VCaP (cell line): ENCODE measurements around the gene SAP30L.
A peak's percentile ranks its signal among the peaks of the same experiment; 100 is the strongest.

Source experiments
- H3K27ac ChIP-seq: fragments of 450-650 bp; 2 replicates; pipeline ENCODE4 v1.5.1; 2017
- CTCF ChIP-seq: fragments of 450-650 bp; conservative IDR thresholded peaks from 2 replicates; pipeline ENCODE4 v1.5.1; 2017; ENCODE audit warnings: mild to moderate bottlenecking, moderate library complexity

Gene SAP30L

GRCh38 chr5:154419236-154419635 is 26.6 kb upstream of the SAP30L start:
- no peak for TF ChIP-seq CTCF
- no peak overlapping the region for H3K27ac ChIP-seq

DNA sequence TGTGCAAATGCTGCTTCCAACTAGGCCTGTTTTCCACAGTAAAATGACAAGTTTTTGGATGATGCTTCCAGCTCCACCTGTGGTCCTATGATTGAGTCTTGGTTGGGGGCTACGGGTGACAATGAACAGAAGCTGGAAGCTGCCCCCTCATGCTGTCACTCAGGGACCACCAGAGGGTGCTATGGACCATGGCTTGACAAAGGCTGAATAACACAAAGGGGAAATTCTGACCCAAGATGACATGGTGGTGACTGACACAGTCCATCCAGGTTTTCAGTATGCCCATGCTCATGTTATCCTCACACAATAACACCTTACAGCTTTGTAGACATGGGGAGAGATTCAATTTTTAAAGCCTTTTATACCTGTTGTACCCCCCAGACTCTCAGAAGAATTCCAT is 23.9 kb upstream of the SAP30L start:
- peak; percentile 60 for TF ChIP-seq CTCF
- no peak overlapping the region for H3K27ac ChIP-seq

GRCh38 chr5:154422298-154422697 is 23.5 kb upstream of the SAP30L start:
- H3K27ac ChIP-seq: no peak overlapping the region
- TF ChIP-seq CTCF: no peak

DNA sequence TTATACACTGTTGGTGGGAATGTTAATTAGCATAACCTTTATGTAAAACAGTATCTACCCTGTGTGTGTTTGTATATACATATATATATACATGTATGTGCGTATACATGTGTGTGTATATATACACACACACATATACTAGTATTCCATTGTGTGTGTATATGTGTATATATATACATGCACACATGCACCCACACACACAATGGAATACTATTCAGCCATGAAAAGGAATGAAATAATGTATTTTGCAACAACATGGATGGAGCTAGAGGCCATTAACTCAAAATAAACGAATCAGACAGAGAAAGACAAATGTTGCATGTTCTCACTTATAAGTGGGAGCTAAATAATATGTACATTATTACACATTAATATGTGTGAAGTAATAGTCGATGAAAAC is 17.6 kb upstream of the SAP30L start:
- H3K27ac ChIP-seq: no peak overlapping the region
- TF ChIP-seq CTCF: no peak

GRCh38 chr5:154429341-154429740 is 16.5 kb upstream of the SAP30L start:
- no peak overlapping the region for H3K27ac ChIP-seq
- TF ChIP-seq CTCF: no peak

- TF ChIP-seq CTCF: no peak
- H3K27ac ChIP-seq: no peak overlapping the region
These were observed 15.3 kb upstream of the SAP30L start for GRCh38 chr5:154430466-154430865.

DNA sequence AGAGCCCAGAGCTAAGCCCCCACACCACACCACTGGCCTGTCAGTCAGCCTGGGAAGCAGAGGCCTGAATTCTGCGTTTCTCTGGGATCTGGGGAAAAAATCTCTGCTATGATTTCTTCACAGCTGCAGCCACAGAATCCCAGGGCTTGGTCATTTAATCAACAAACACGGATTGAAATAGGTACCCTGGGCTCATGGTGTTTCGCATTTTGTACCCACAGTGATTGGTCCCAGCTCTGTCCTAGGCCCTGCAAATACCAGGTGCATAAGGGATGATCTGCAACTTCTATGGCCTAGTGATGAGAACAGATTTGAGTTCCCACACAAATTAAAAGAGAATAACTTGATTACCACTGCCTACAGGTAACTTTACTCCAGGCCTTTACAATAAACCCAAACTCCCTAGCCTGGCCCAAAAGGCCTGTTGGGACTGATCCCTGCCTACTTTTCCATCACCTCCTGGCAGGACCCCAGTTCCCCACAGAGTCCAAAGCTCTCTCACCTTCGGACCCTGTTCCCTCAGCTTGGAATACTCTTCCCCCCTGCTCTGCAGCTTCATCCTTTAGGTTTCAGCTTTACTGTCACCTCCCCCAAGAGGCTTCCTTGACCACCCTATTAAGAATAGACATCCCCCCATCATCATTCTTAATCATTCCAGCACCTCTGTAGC is 14.7 kb upstream of the SAP30L start:
- no peak overlapping the region for H3K27ac ChIP-seq
- TF ChIP-seq CTCF: no peak
